Hepatocyte (in vitro differentiated cells): ENCODE measurements around the gene TMEM156.

Experiments used
- EZH2 ChIP-seq: fragments of 200-600 bp; sonication (generic); IDR thresholded peaks from 2 replicates; pipeline ENCODE4 v1.6.1; 2016; ENCODE audit warnings: antibody characterized with exemption, mild to moderate bottlenecking, borderline replicate concordance
- TF ChIP-seq, protein P1 (sequence below): fragments of 200-600 bp; sonication (generic); IDR thresholded peaks from 2 replicates; pipeline ENCODE4 v1.5.1; 2016; ENCODE audit warnings: antibody characterized with exemption, mild to moderate bottlenecking; ENCODE audit not compliant: poor library complexity

DNA sequence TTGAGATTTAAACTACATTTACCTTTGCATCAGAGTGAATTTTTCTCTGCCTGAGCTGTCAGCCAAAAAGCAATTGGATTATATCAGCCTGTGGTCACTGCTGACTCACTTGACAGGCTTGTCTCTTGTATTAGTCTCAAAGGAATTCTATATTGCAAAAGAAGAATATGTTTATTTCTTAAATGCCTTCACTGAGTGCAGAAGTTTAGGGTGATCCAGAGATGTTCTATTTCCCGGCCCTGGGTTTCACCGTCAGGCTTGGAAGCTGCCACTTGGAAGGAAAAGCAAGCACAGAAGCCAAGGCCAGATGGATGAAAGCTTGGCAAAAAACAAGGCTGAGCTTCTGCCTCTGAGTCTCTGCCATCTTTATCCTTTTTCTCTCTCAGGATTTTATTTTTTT is 83.7 kb downstream of the TMEM156 start:
- TF ChIP-seq, protein P1, sequence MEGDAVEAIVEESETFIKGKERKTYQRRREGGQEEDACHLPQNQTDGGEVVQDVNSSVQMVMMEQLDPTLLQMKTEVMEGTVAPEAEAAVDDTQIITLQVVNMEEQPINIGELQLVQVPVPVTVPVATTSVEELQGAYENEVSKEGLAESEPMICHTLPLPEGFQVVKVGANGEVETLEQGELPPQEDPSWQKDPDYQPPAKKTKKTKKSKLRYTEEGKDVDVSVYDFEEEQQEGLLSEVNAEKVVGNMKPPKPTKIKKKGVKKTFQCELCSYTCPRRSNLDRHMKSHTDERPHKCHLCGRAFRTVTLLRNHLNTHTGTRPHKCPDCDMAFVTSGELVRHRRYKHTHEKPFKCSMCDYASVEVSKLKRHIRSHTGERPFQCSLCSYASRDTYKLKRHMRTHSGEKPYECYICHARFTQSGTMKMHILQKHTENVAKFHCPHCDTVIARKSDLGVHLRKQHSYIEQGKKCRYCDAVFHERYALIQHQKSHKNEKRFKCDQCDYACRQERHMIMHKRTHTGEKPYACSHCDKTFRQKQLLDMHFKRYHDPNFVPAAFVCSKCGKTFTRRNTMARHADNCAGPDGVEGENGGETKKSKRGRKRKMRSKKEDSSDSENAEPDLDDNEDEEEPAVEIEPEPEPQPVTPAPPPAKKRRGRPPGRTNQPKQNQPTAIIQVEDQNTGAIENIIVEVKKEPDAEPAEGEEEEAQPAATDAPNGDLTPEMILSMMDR = no peak
- TF ChIP-seq EZH2 = no peak
